Suppressor macrophage treated with lipopolysaccharide for 4 hours (primary cell): ENCODE data around the gene CLDN6.

Source experiments
- DNase-seq: peaks from one replicate; pipeline ENCODE4 v3.0.0-alpha.2; 2020

The CLDN6 gene

GRCh38 chr16:3027489-3027795, 9.5 kb upstream of the CLDN6 start:
- no peak for DNase-seq

- no peak for DNase-seq
Measured at GRCh38 chr16:3026609-3027488, 8.9 kb upstream of the CLDN6 start.

- DNase-seq, result no peak
Measured at GRCh38 chr16:3026003-3026378, 8.0 kb upstream of the CLDN6 start.

GRCh38 chr16:3025032-3026002, 7.3 kb upstream of the CLDN6 start:
- no peak for DNase-seq

- peak; percentile 97 for DNase-seq
Measured at GRCh38 chr16:3023669-3024478, 5.9 kb upstream of the CLDN6 start, which contains the start of the genes HCFC1R1 and THOC6. Gene HCFC1R1, minus strand, starts transcription at chr16:3023942. Its CDS starts 1 bp downstream, at chr16:3023941. Gene THOC6, plus strand, starts transcription at chr16:3024035. Its CDS starts 292 bp downstream, at chr16:3024327.

- no peak for DNase-seq
Measured at GRCh38 chr16:3023415-3023668, 5.4 kb upstream of the CLDN6 start.

GRCh38 chr16:3022684-3023414, 4.9 kb upstream of the CLDN6 start:
- DNase-seq, result no peak

GRCh38 chr16:3022208-3022683, 4.3 kb upstream of the CLDN6 start:
- peak; percentile 92 for DNase-seq

GRCh38 chr16:3021449-3022207, 3.6 kb upstream of the CLDN6 start:
- DNase-seq, result peak; percentile 76

- no peak for DNase-seq
Measured at GRCh38 chr16:3020604-3021448, 2.8 kb upstream of the CLDN6 start.

GRCh38 chr16:3020247-3020603, 2.2 kb upstream of the CLDN6 start, which contains the start of gene TNFRSF12A:
Gene TNFRSF12A, plus strand, starts transcription at chr16:3020368. Its CDS starts 30 bp downstream, at chr16:3020398.
- peak; percentile 92 for DNase-seq

- DNase-seq, result no peak
Measured at GRCh38 chr16:3019594-3020246, 1.7 kb upstream of the CLDN6 start.

- no peak for DNase-seq
Measured at GRCh38 chr16:3017344-3017743, 639 bp downstream of the CLDN6 start.

- DNase-seq, result no peak
Measured at GRCh38 chr16:3015865-3016521, 2.0 kb downstream of the CLDN6 start.

GRCh38 chr16:3014971-3015370, 3.0 kb downstream of the CLDN6 start:
- no peak for DNase-seq

- no peak for DNase-seq
Measured at GRCh38 chr16:3013998-3014690, 3.8 kb downstream of the CLDN6 start.

GRCh38 chr16:3013491-3013951, 4.5 kb downstream of the CLDN6 start:
- DNase-seq, result no peak

GRCh38 chr16:3012828-3013420, 5.1 kb downstream of the CLDN6 start, which contains the start of gene CLDN9:
Gene CLDN9, plus strand, starts transcription at chr16:3012923. Its CDS starts 440 bp downstream, at chr16:3013363.
- DNase-seq, result no peak
